H1 (cell line): ENCODE measurements around the gene MAK. TPM values are rescaled to one million over a fixed set of nuclear protein-coding genes. Genes with fewer than 3 reads are reported as not detected.

Experiments
- CTCF ChIA-PET: fragments of 300-600 bp; sonication (Branson Sonifier 250); formaldehyde crosslinking; loops from one replicate; lab custom pipeline; 2021; ENCODE audit not compliant: partially characterized antibody; lab: Charles Lee
- POLR2A ChIA-PET: fragments of 300-600 bp; sonication (Branson Sonifier 250); formaldehyde crosslinking; loops from one replicate; lab custom pipeline; 2021; ENCODE audit warnings: inconsistent platforms; ENCODE audit not compliant: partially characterized antibody; lab: Charles Lee
- DNase-seq, 2 experiments: peaks; one replicate each; pipeline versions ENCODE4 v3.0.0 to v3.0.0-alpha.2; 2010 to 2022; ENCODE audit warnings: low spot score in 2 of 2, low read depth in 1 of 2, mixed read lengths in 1 of 2
- FAIRE-seq: peaks from 2 replicates; lab custom pipeline; 2011; peaks lifted over from hg19 to GRCh38; lab: Jason Lieb, UNC
- H2AFZ ChIP-seq: 2 replicates; pipeline ENCODE4 v1.8.1; 2012; ENCODE audit warnings: low read length, inconsistent platforms
- H2AK5ac ChIP-seq: 2 replicates; pipeline ENCODE4 v1.6.1; 2013; ENCODE audit warnings: low read depth, low read length
- H2BK120ac ChIP-seq: replicated peaks from 2 replicates; pipeline ENCODE3; 2013; ENCODE audit warnings: low read depth, low read length, inconsistent platforms
- H2BK12ac ChIP-seq: 2 replicates; pipeline ENCODE4 v1.6.1; 2013; ENCODE audit warnings: low read depth, low read length
- H2BK15ac ChIP-seq: 2 replicates; pipeline ENCODE4 v1.6.1; 2013; ENCODE audit warnings: low read length
- H2BK20ac ChIP-seq: 2 replicates; pipeline ENCODE4 v1.6.1; 2013; ENCODE audit warnings: low read length
- H2BK5ac ChIP-seq: 2 replicates; pipeline ENCODE4 v1.6.1; 2013; ENCODE audit warnings: low read depth, low read length
- H3K14ac ChIP-seq: 2 replicates; pipeline ENCODE4 v1.6.1; 2013; ENCODE audit warnings: inconsistent platforms; ENCODE audit not compliant: insufficient read length
- H3K18ac ChIP-seq: 2 replicates; pipeline ENCODE4 v1.6.1; 2013; ENCODE audit warnings: low read length; ENCODE audit errors: extremely low read depth
- H3K23ac ChIP-seq: 2 replicates; pipeline ENCODE4 v1.6.1; 2013; ENCODE audit warnings: inconsistent platforms; ENCODE audit not compliant: insufficient read length
- H3K23me2 ChIP-seq: 2 replicates; pipeline ENCODE4 v1.6.1; 2013; ENCODE audit warnings: low read depth, low read length
- H3K27ac ChIP-seq: 2 replicates; pipeline ENCODE4 v1.6.1; 2011; ENCODE audit warnings: low read depth, low read length, inconsistent platforms
- H3K27me3 ChIP-seq, 4 experiments: replicated peaks in 1 of 4; 1 replicate in 1 of 4; 2 replicates in 3 of 4; pipeline versions ENCODE4 v1.6.1 to v1.8.1; 2011 to 2013; ENCODE audit warnings: low read length in 3 of 4, mild to moderate bottlenecking in 3 of 4, inconsistent platforms in 2 of 4, mixed read lengths in 2 of 4, moderate library complexity in 1 of 4; ENCODE audit not compliant: control insufficient read depth in 3 of 4, insufficient read depth in 3 of 4; ENCODE audit errors: extremely low read depth in 1 of 4
- H3K36me3 ChIP-seq, 4 experiments: 2 replicates each; pipeline versions ENCODE4 v1.6.1 to v1.8.1; 2011 to 2013; ENCODE audit warnings: mild to moderate bottlenecking in 4 of 4, low read length in 3 of 4, moderate library complexity in 2 of 4, control low read depth in 1 of 4, inconsistent platforms in 1 of 4; ENCODE audit not compliant: insufficient read depth in 4 of 4, control insufficient read depth in 2 of 4
- H3K4ac ChIP-seq: replicated peaks from 2 replicates; pipeline ENCODE3; 2013; ENCODE audit warnings: low read length, low read depth, mixed read lengths, inconsistent platforms; ENCODE audit not compliant: insufficient read length
- H3K4me1 ChIP-seq, 4 experiments: replicated peaks in 1 of 4; 1 replicate in 1 of 4; 2 replicates in 3 of 4; pipeline versions ENCODE4 v1.6.1 to v1.8.1; 2011 to 2013; ENCODE audit warnings: low read length in 3 of 4, inconsistent platforms in 2 of 4, mixed read lengths in 1 of 4; ENCODE audit not compliant: insufficient read depth in 4 of 4, control insufficient read depth in 3 of 4
- H3K4me2 ChIP-seq, 2 experiments: 2 replicates each; pipeline versions ENCODE4 v1.6.1 to v1.8.1; 2011 to 2013; ENCODE audit warnings: low read depth in 2 of 2, low read length in 2 of 2, control low read depth in 1 of 2, inconsistent platforms in 1 of 2, mild to moderate bottlenecking in 1 of 2; ENCODE audit not compliant: insufficient read depth in 1 of 2
- H3K4me3 ChIP-seq, 4 experiments: fragments of 200-600, 300-600 bp in 1 of 4; sonication (generic), shearing (Covaris generic), sonication (Bioruptor Twin) in 1 of 4; 2 replicates each; pipeline versions ENCODE4 v1.5.1 to v1.8.1; 2011 to 2016; ENCODE audit warnings: low read length in 4 of 4, low read depth in 3 of 4, control low read depth in 2 of 4, inconsistent platforms in 2 of 4, mild to moderate bottlenecking in 2 of 4, mixed read lengths in 1 of 4, moderate library complexity in 1 of 4; ENCODE audit not compliant: insufficient read depth in 2 of 4; ENCODE audit errors: extremely low read depth in 1 of 4
- H3K56ac ChIP-seq: replicated peaks from 2 replicates; pipeline ENCODE3; 2013; ENCODE audit warnings: low read depth, mild to moderate bottlenecking, mixed read lengths, low read length, inconsistent platforms; ENCODE audit not compliant: insufficient read length
- H3K79me1 ChIP-seq: 2 replicates; pipeline ENCODE4 v1.6.1; 2013; ENCODE audit warnings: low read depth, low read length, control low read depth
- H3K79me2 ChIP-seq, 2 experiments: 2 replicates each; pipeline versions ENCODE4 v1.6.1 to v1.8.1; 2012 to 2013; ENCODE audit warnings: low read length in 2 of 2, mild to moderate bottlenecking in 2 of 2, inconsistent platforms in 1 of 2; ENCODE audit not compliant: insufficient read depth in 2 of 2, control insufficient read depth in 1 of 2
- H3K9ac ChIP-seq, 4 experiments: replicated peaks in 1 of 4; 1 replicate in 1 of 4; 2 replicates in 3 of 4; pipeline versions ENCODE4 v1.6.1 to v1.8.1; 2011 to 2013; ENCODE audit warnings: low read depth in 3 of 4, low read length in 3 of 4, control low read depth in 2 of 4, mild to moderate bottlenecking in 2 of 4, moderate library complexity in 2 of 4, inconsistent platforms in 1 of 4; ENCODE audit errors: extremely low read depth in 1 of 4
- H3K9me3 ChIP-seq, 2 experiments: 2 replicates each; pipeline versions ENCODE4 v1.6.1 to v1.8.1; 2012 to 2013; ENCODE audit warnings: mild to moderate bottlenecking in 2 of 2, moderate library complexity in 2 of 2, control low read depth in 1 of 2, inconsistent platforms in 1 of 2, low read depth in 1 of 2, low read length in 1 of 2, mixed read lengths in 1 of 2; ENCODE audit not compliant: insufficient read depth in 2 of 2
- H4K20me1 ChIP-seq, 2 experiments: replicated peaks in 1 of 2; 2 replicates each; pipeline versions ENCODE3 to v1.8.1; 2011 to 2013; ENCODE audit warnings: inconsistent platforms in 2 of 2, low read length in 2 of 2, mild to moderate bottlenecking in 1 of 2; ENCODE audit not compliant: insufficient read depth in 2 of 2, control insufficient read depth in 1 of 2
- H4K5ac ChIP-seq: 2 replicates; pipeline ENCODE4 v1.6.1; 2013; ENCODE audit warnings: low read length, low read depth, mixed read lengths, inconsistent platforms; ENCODE audit not compliant: insufficient read length
- H4K8ac ChIP-seq: 2 replicates; pipeline ENCODE4 v1.8.0; 2013; ENCODE audit warnings: mild to moderate bottlenecking, moderate library complexity, low read length, inconsistent platforms; ENCODE audit not compliant: insufficient read depth; ENCODE audit errors: extremely low read depth
- H4K91ac ChIP-seq: replicated peaks from 2 replicates; pipeline ENCODE3; 2013; ENCODE audit warnings: low read length, mixed read lengths, inconsistent platforms; ENCODE audit not compliant: insufficient read length
- POLR2A ChIP-seq, 2 experiments: IDR thresholded peaks; 1 replicate in 1 of 2; 2 replicates in 1 of 2; pipeline ENCODE4 v1.6.1; 2011; ENCODE audit warnings: low read depth in 2 of 2, low read length in 2 of 2, mild to moderate bottlenecking in 2 of 2; ENCODE audit errors: control extremely low read depth in 1 of 2
- WGBS, 2 experiments: shearing (Covaris generic) in 1 of 2; methylation state at CpG; one replicate each; pipeline versions ENCODE4 v1.1.6 to v1.1.7; 2013 to 2015; ENCODE audit warnings: low lambda C conversion rate in 2 of 2, mixed read lengths in 2 of 2, inconsistent platforms in 1 of 2, low coverage in 1 of 2, missing lambda C conversion rate in 1 of 2; ENCODE audit not compliant: insufficient replicate concordance in 2 of 2, insufficient coverage in 1 of 2, insufficient read length in 1 of 2; ENCODE audit errors: extremely low coverage in 1 of 2, missing lambda C conversion rate in 1 of 2; 5-methylcytosine and 5-hydroxymethylcytosine counted together
- polyA plus RNA-seq, 7 experiments: library from polyadenylated mRNA; depleted of rRNA in 3 of 7; stranded (reverse) in 5 of 7; unstranded in 2 of 7; fragments of >200 nt in 5 of 7; fragments of 200-250 nt in 2 of 7; gene quantifications; 1 replicate in 5 of 7; 2 replicates in 1 of 7; 4 replicates in 1 of 7; pipeline versions ENCODE4 v1.2.1 to v1.2.3, GENCODE V29; 2011 to 2013; ENCODE audit warnings: missing spikeins in 2 of 7, mixed read lengths in 2 of 7
- total RNA-seq: library from RNA; stranded (reverse); fragmentation: NEBNext Ultra II Directional; extraction: Animal tissue kit (Norgen Biotek cat#: 25700); gene quantifications from 2 replicates; pipeline ENCODE4 v1.2.1, GENCODE V29; 2021

Gene MAK
- total and polyA plus RNA-seq, 2 of the 8 experiments (the other 6 are each of a cell fraction or from before 2014, with no cell fraction given), result 0.08 to 0.37 TPM

DNA sequence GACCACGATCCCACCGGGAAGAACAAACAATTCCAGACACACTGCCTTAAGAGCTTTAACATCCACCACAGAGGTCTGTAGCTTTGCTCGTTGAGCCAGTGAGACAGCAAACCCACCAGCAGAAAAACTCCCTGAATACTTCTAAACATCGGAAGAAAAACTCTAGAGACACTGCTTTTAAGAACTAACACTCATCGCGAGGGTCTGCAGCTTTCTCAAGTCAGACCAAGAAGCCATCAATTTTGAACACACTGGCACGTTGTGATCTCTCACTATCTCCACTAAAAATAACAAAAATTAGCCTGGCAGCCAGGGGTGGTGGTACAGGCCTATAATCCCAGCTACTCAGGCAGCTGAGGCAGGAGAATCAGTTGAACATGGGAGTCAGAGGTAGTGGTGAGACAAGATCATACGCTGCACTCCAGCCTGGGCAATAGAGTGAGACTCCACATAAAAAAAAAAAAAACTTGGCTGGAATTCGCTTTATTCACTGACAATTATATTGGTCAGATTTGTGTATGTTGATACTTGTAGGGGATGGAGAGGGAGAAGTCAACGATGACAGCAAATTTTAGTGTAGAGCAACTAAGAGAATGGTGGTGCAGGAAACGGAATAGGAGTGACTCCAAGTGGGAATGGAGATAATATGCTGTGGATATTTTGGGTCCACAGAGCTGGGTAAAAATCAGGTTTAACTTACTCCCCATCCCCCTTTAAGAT is 116.3 kb downstream of the MAK start:
- Histone ChIP-seq H4K5ac (peak overlapping the region; percentile 18), H3K4me2 (peak overlapping the region; percentile 79 to 95), H2BK15ac (peak overlapping the region; percentile 99; the same call in 1 of the 2 replicates), H3K14ac (no peak overlapping the region), H3K9me3 (peaks cover 0 to 9% of the 10 kb centered on the region in 2 experiments; a peak in 3 of 4 replicates), H3K9ac (peak overlapping the region in 2 of 4 experiments; percentile 31 to 46; a peak in 2 of 7 replicates), H2AFZ (peak overlapping the region; percentile 47), H3K18ac (no peak overlapping the region), H4K91ac (peak overlapping the region; percentile 61), H3K4me3 (peak overlapping the region; percentile 80 to 91 (median 88); a peak in 5 of 8 replicates), H2BK5ac (peak overlapping the region; percentile 77; the same call in 1 of the 2 replicates), H3K4ac (peak overlapping the region; percentile 49), H3K4me1 (peaks cover 0 to 12% (median 4%) of the 10 kb centered on the region in 4 experiments; a peak in 3 of 7 replicates), H3K36me3 (peaks cover 3 to 17% (median 9%) of the 10 kb centered on the region in 4 experiments; a peak in 5 of 8 replicates), H2BK12ac (0 out of 2 replicates have a peak overlapping the region, but pooled peaks have one; percentile 31), H2BK20ac (0 out of 2 replicates have a peak overlapping the region, but pooled peaks have one; percentile 66), H3K79me1 (peaks cover 8% of the 10 kb centered on the region; the same call in 1 of the 2 replicates), H3K27me3 (no peaks in the 10 kb centered on the region), H3K79me2 (peaks cover 8 to 18% of the 10 kb centered on the region in 2 experiments; a peak in 3 of 4 replicates), H3K56ac (no peak overlapping the region), H4K8ac (peak overlapping the region; percentile 29; the same call in 1 of the 2 replicates), H3K23me2 (peaks cover 4% of the 10 kb centered on the region; the same call in 1 of the 2 replicates), H2BK120ac (no peak overlapping the region), H3K23ac (no peak overlapping the region), H4K20me1 (no peaks in the 10 kb centered on the region), H3K27ac (peak overlapping the region; percentile 65; the same call in 1 of the 2 replicates), H2AK5ac (peak overlapping the region; percentile 69; the same call in 1 of the 2 replicates)
- POLR2A ChIA-PET, result interaction anchor here (0.8 to 6.9 kb wide), 17 partner anchors 8 to 139 kb away, joined by 3 to 39 read pairs (median 4); partner anchors contain the start of genes C6orf52, PAK1IP1 and TMEM14B
- WGBS, 2 experiments, result 89% methylated on average over 11 of the region's 11 CpGs; no CpG with 5 or more reads in 1 of the 2 experiments
- DNase-seq (no peak), FAIRE-seq (no peak)
- CTCF ChIA-PET, result interaction anchor here (0.6 to 2.3 kb wide), 12 partner anchors 11 to 1709 kb away, joined by 3 to 8 read pairs (median 4); partner anchors contain the start of genes C6orf52, PAK1IP1 and TMEM14B
- TF ChIP-seq POLR2A (IDR thresholded peaks at IDR 0.05; ENCODE audit: control extremely low read depth in 1 of 2, low read depth in 2 of 2, low read length in 2 of 2), result peak in 1 of 2 experiments; percentile 15; a peak in 1 of 3 replicates
